Measurements from ENCODE around the gene PPP6R1. TPM values are rescaled to one million over a fixed set of nuclear protein-coding genes. Genes with fewer than 3 reads are reported as not detected.

PPP6R1 gene
- total and polyA plus RNA-seq, 10 donors = 49.2 to 150 (median 129) TPM

DNA sequence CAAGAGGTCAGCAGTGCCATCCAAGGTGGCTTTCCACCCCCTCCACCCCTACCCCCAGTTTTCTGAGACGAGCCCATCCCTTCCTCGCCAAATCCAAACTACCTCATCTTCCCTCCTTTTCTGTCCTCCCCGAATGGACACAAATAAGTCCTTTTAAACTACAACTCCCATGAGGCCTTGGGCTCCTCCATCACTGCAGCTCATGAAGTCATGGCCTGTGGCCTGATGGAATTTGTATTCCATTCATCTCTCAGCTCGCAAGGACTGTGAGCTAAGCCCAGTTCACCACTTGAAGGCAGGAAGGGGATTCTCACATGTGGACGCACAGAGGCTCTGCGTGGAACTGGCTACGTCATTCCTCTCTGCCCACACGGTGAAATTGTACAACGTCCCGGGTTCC, 62.0 kb downstream of the PPP6R1 start:
- Histone ChIP-seq H3K27ac (no peak overlapping the region), H3K4me3 (no peak overlapping the region), H3K9me3 (no peaks in the 10 kb centered on the region), H3K4me1 (peaks cover 0 to 21% (median 6%) of the 10 kb centered on the region in 6 donors), H3K27me3 (replicated peaks in 1 of 7) (peaks cover 0 to 47% (median 0%) of the 10 kb centered on the region in 7 donors), H3K36me3 (peaks cover 0 to 91% (median 0%) of the 10 kb centered on the region in 6 donors)
- no peak for TF ChIP-seq POLR2AphosphoS5 (IDR thresholded peaks at IDR 0.05)
- no peak for TF ChIP-seq POLR2A (IDR thresholded peaks at IDR 0.05)
- TF ChIP-seq, protein P1, sequence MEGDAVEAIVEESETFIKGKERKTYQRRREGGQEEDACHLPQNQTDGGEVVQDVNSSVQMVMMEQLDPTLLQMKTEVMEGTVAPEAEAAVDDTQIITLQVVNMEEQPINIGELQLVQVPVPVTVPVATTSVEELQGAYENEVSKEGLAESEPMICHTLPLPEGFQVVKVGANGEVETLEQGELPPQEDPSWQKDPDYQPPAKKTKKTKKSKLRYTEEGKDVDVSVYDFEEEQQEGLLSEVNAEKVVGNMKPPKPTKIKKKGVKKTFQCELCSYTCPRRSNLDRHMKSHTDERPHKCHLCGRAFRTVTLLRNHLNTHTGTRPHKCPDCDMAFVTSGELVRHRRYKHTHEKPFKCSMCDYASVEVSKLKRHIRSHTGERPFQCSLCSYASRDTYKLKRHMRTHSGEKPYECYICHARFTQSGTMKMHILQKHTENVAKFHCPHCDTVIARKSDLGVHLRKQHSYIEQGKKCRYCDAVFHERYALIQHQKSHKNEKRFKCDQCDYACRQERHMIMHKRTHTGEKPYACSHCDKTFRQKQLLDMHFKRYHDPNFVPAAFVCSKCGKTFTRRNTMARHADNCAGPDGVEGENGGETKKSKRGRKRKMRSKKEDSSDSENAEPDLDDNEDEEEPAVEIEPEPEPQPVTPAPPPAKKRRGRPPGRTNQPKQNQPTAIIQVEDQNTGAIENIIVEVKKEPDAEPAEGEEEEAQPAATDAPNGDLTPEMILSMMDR (IDR thresholded peaks at IDR 0.05 in 8 of 11, conservative IDR thresholded peaks at IDR 0.05 in 3 of 11) = no peak
- 85 to 94% (median 87%) methylated on average over 10 of the region's 10 CpGs for WGBS, 5 donors
- no peak for DNase-seq
- intact Hi-C loops (cut with DNase I; ENCODE audit: low total_unique reads) = no loop called here

DNA sequence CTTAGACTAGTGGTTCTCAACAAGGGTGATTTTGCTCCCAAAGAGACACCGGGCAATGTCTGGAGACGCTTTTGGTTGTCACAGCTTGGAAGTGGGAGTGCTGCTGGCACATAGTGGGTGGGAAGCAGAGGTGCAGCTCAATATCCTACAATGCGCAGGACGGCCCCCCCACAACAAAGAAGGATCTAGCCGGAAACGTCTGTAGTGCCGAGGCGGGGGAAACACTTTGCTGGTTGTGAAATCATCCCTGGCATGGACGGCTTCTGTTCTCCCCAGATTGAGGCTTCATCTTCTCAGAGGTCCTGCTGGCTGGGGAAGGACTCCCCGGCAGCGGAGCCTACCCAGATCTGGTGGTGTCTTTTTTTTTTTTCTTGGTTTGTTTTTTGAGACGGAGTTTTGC, 65.3 kb downstream of the PPP6R1 start:
- no peak for DNase-seq
- intact Hi-C loops (cut with DNase I; ENCODE audit: low total_unique reads) = no loop called here
- H3K36me3 ChIP-seq = peaks cover 0 to 68% (median 0%) of the 10 kb centered on the region in 6 donors
- TF ChIP-seq POLR2AphosphoS5 (IDR thresholded peaks at IDR 0.05) (no peak), POLR2A (IDR thresholded peaks at IDR 0.05) (no peak)
- TF ChIP-seq, protein P1 (IDR thresholded peaks at IDR 0.05 in 8 of 11, conservative IDR thresholded peaks at IDR 0.05 in 3 of 11) = no peak
- H3K9me3 ChIP-seq = no peaks in the 10 kb centered on the region
- no peak overlapping the region for H3K27ac ChIP-seq
- peaks cover 0 to 20% (median 5%) of the 10 kb centered on the region in 6 donors for H3K4me1 ChIP-seq
- H3K4me3 ChIP-seq = no peak overlapping the region
- H3K27me3 ChIP-seq (replicated peaks in 1 of 7) = peaks cover 0 to 36% (median 0%) of the 10 kb centered on the region in 7 donors
- WGBS, 5 donors = 58 to 82% (median 62%) methylated on average over 12 of the region's 12 CpGs

DNA sequence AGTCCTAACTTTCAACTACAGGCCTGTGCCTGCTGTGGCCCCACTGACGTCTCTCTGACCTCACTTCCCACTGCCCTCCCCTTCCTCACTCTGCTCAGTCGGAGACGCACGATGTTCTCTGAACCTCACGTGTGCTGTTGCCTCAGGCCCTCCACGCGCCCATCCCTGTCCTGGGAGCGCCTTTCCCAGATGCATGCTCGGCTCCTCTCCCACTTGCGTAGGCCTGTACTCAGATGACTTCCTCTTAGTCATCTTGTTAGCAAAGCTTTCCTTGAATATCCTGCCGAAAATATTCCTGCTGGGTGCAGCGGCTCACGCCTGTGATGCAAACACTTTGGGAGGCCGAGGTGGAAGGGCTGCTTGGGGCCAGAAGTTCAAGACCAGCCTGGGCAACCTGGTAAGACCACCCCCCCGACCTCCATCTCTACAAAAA, 69.4 kb downstream of the PPP6R1 start:
- TF ChIP-seq, protein P1 (IDR thresholded peaks at IDR 0.05 in 8 of 11, conservative IDR thresholded peaks at IDR 0.05 in 3 of 11) = no peak
- TF ChIP-seq POLR2A (IDR thresholded peaks at IDR 0.05) = no peak
- TF ChIP-seq POLR2AphosphoS5 (IDR thresholded peaks at IDR 0.05) = peak; percentile 58 to 69 (median 64)
- Histone ChIP-seq H3K27ac (peak overlapping the region in 5 of 8 donors; percentile 46 to 72 (median 70)), H3K9me3 (no peaks in the 10 kb centered on the region), H3K36me3 (peaks cover 0 to 50% (median 0%) of the 10 kb centered on the region in 6 donors), H3K4me3 (no peak overlapping the region), H3K27me3 (replicated peaks in 1 of 7) (peaks cover 0 to 41% (median 0%) of the 10 kb centered on the region in 7 donors), H3K4me1 (peaks cover 0 to 19% (median 8%) of the 10 kb centered on the region in 6 donors)
- 62 to 71% (median 68%) methylated on average over 13 to 15 of the region's 15 CpGs for WGBS, 5 donors
- no peak for DNase-seq
- intact Hi-C loops (cut with DNase I; ENCODE audit: low total_unique reads) = loop anchor here (10.0 kb wide), 1 partner anchor 65 kb away; the partner anchor contains the start of gene PPP6R1

DNA sequence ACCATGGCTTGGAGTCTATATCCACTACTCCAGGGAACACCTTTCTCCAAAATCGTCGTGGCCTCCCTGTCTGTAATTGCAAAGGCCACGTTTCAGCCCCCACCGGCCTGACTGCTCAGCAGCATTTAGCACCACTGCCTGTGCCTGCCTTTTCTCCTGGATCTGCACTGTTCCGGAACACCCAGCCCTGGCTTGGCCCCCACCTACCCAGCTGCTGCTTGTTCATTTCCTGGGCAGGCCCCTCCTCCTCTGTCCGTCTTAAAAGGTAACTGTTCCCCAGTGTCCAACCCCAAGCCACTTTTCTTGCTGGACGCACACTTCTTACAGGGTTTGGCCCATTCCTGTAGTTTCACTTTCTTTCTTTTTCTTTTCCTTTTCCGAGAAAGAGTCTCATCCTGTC, 70.2 kb downstream of the PPP6R1 start:
- DNase-seq = no peak
- Histone ChIP-seq H3K4me1 (peaks cover 0 to 19% (median 8%) of the 10 kb centered on the region in 6 donors), H3K27ac (peak overlapping the region in 6 of 8 donors; percentile 46 to 72 (median 61)), H3K27me3 (replicated peaks in 1 of 7) (peaks cover 0 to 39% (median 0%) of the 10 kb centered on the region in 7 donors), H3K36me3 (peaks cover 0 to 50% (median 0%) of the 10 kb centered on the region in 6 donors), H3K4me3 (no peak overlapping the region), H3K9me3 (no peaks in the 10 kb centered on the region)
- WGBS, 5 donors = 25 to 33% (median 28%) methylated on average over 8 of the region's 8 CpGs
- TF ChIP-seq, protein P1 (IDR thresholded peaks at IDR 0.05 in 8 of 11, conservative IDR thresholded peaks at IDR 0.05 in 3 of 11) = no peak
- TF ChIP-seq POLR2A (IDR thresholded peaks at IDR 0.05) = no peak
- peak; percentile 12 to 51 (median 37) for TF ChIP-seq POLR2AphosphoS5 (IDR thresholded peaks at IDR 0.05)
- intact Hi-C loops (cut with DNase I; ENCODE audit: low total_unique reads) = loop anchor here (10.0 kb wide), 1 partner anchor 66 kb away; the partner anchor contains the start of gene PPP6R1

Data from spleen (tissue), 11 donors.